Epidermal melanocyte (primary cell): Measurements from ENCODE around the gene PRKAG1.

ENCODE experiments used
- DNase-seq: peaks from one replicate; pipeline ENCODE4 v3.0.0; 2011; ENCODE audit warnings: low spot score; ENCODE audit not compliant: insufficient read length

Gene PRKAG1

GRCh38 chr12:49031573-49032161, 13.1 kb upstream of the PRKAG1 start:
- no peak for DNase-seq

- no peak for DNase-seq
Measured at GRCh38 chr12:49030714-49031572, 12.4 kb upstream of the PRKAG1 start.

GRCh38 chr12:49030119-49030518, 11.5 kb upstream of the PRKAG1 start:
- DNase-seq = no peak

- DNase-seq = no peak
Measured at GRCh38 chr12:49028666-49029275, 10.2 kb upstream of the PRKAG1 start.

- DNase-seq = no peak
Measured at GRCh38 chr12:49027846-49028555, 9.4 kb upstream of the PRKAG1 start.

GRCh38 chr12:49026678-49027480, 8.3 kb upstream of the PRKAG1 start:
- no peak for DNase-seq

GRCh38 chr12:49026101-49026500, 7.5 kb upstream of the PRKAG1 start:
- DNase-seq = no peak

GRCh38 chr12:49025463-49025862, 6.9 kb upstream of the PRKAG1 start:
- DNase-seq = no peak

GRCh38 chr12:49024543-49024942, 6.0 kb upstream of the PRKAG1 start:
- no peak for DNase-seq

- DNase-seq = no peak
Measured at GRCh38 chr12:49023812-49024211, 5.2 kb upstream of the PRKAG1 start.

GRCh38 chr12:49022558-49023178, 4.1 kb upstream of the PRKAG1 start:
- no peak for DNase-seq

- no peak for DNase-seq
Measured at GRCh38 chr12:49021292-49021915, 2.8 kb upstream of the PRKAG1 start.

GRCh38 chr12:49020441-49020840, 1.9 kb upstream of the PRKAG1 start:
- DNase-seq = no peak

GRCh38 chr12:49019443-49020324, 1.1 kb upstream of the PRKAG1 start:
- no peak for DNase-seq

GRCh38 chr12:49019120-49019430, 499 bp upstream of the PRKAG1 start:
- no peak for DNase-seq

GRCh38 chr12:49017891-49018260, 700 bp downstream of the PRKAG1 start:
- no peak for DNase-seq

- no peak for DNase-seq
Measured at GRCh38 chr12:49015196-49015595, 3.4 kb downstream of the PRKAG1 start.

- DNase-seq = peak; percentile 14
Measured at GRCh38 chr12:49014547-49014946, 4.0 kb downstream of the PRKAG1 start.

GRCh38 chr12:49013428-49013827, 5.1 kb downstream of the PRKAG1 start:
- DNase-seq = no peak
